Keratinocyte (primary cell): Measurements from ENCODE around the gene AFDN. TPM values are rescaled to one million over a fixed set of nuclear protein-coding genes. Genes with fewer than 3 reads are reported as not detected.

Source experiments
- DNase-seq: peaks from one replicate; pipeline ENCODE4 v3.0.0-alpha.2; 2011; ENCODE audit warnings: low read depth, missing footprints, low spot score
- FAIRE-seq: peaks from 2 replicates; lab custom pipeline; 2011; peaks lifted over from hg19 to GRCh38; lab: Jason Lieb, UNC
- H2AFZ ChIP-seq: 2 replicates; pipeline ENCODE4 v1.6.0; 2012; ENCODE audit warnings: low read length, control low read depth, inconsistent platforms; ENCODE audit not compliant: control insufficient read depth
- H3K27ac ChIP-seq: 2 replicates; pipeline ENCODE4 v1.5.1; 2011; ENCODE audit warnings: low read length; ENCODE audit not compliant: control insufficient read depth, insufficient read depth
- H3K27me3 ChIP-seq: 3 replicates; pipeline ENCODE4 v1.6.0; 2011; ENCODE audit warnings: low read length; ENCODE audit not compliant: control insufficient read depth, insufficient read depth; ENCODE audit errors: extremely low read depth
- H3K36me3 ChIP-seq, 2 experiments: 2 replicates in 1 of 2; 3 replicates in 1 of 2; pipeline ENCODE4 v1.5.1; 2011; ENCODE audit warnings: low read length in 2 of 2, mild to moderate bottlenecking in 1 of 2; ENCODE audit not compliant: control insufficient read depth in 2 of 2, insufficient read depth in 2 of 2; ENCODE audit errors: extremely low read depth in 1 of 2
- H3K4me1 ChIP-seq: 3 replicates; pipeline ENCODE4 v1.5.1; 2011; ENCODE audit warnings: low read length; ENCODE audit not compliant: control insufficient read depth, insufficient read depth; ENCODE audit errors: extremely low read depth
- H3K4me2 ChIP-seq: 3 replicates; pipeline ENCODE4 v1.6.0; 2011; ENCODE audit warnings: low read depth, low read length; ENCODE audit not compliant: control insufficient read depth, insufficient read depth; ENCODE audit errors: extremely low read depth
- H3K4me3 ChIP-seq, 3 experiments: fragments of 200-600 bp in 1 of 3; sonication (generic) in 1 of 3; 2 replicates in 2 of 3; 3 replicates in 1 of 3; pipeline ENCODE4 v1.5.1; 2011 to 2016; ENCODE audit warnings: low read length in 3 of 3, mild to moderate bottlenecking in 3 of 3, control low read depth in 2 of 3, inconsistent platforms in 1 of 3, low read depth in 1 of 3, mixed read lengths in 1 of 3, mixed run types in 1 of 3, moderate library complexity in 1 of 3; ENCODE audit not compliant: control insufficient read depth in 2 of 3, insufficient read depth in 2 of 3; ENCODE audit errors: extremely low read depth in 1 of 3
- H3K79me2 ChIP-seq: 2 replicates; pipeline ENCODE4 v1.6.0; 2012; ENCODE audit warnings: low read length; ENCODE audit not compliant: control insufficient read depth, insufficient read depth
- H3K9ac ChIP-seq: 3 replicates; pipeline ENCODE4 v1.6.0; 2011; ENCODE audit warnings: low read length; ENCODE audit not compliant: control insufficient read depth, insufficient read depth; ENCODE audit errors: extremely low read depth
- H3K9me1 ChIP-seq: 3 replicates; pipeline ENCODE4 v1.6.0; 2011; ENCODE audit warnings: low read length; ENCODE audit not compliant: control insufficient read depth, insufficient read depth; ENCODE audit errors: extremely low read depth
- H3K9me3 ChIP-seq: 2 replicates; pipeline ENCODE4 v1.5.1; 2012; ENCODE audit warnings: low read depth, low read length; ENCODE audit not compliant: control insufficient read depth
- H4K20me1 ChIP-seq: 3 replicates; pipeline ENCODE4 v1.6.0; 2011; ENCODE audit warnings: low read length; ENCODE audit not compliant: control insufficient read depth, insufficient read depth; ENCODE audit errors: extremely low read depth
- CTCF ChIP-seq, 3 experiments: IDR thresholded peaks in 1 of 3; conservative IDR thresholded peaks in 1 of 3; optimal IDR thresholded peaks in 1 of 3; 2 replicates in 2 of 3; 3 replicates in 1 of 3; pipeline versions ENCODE3 to v1.5.1; 2011; ENCODE audit warnings: low read length in 3 of 3, mild to moderate bottlenecking in 3 of 3, moderate library complexity in 2 of 3, control low read depth in 1 of 3, inconsistent platforms in 1 of 3; ENCODE audit not compliant: insufficient read depth in 2 of 3; ENCODE audit errors: extremely low read depth in 1 of 3
- EZH2 ChIP-seq: IDR thresholded peaks from one replicate; pipeline ENCODE4 v1.6.1; 2012; ENCODE audit warnings: inconsistent platforms, mild to moderate bottlenecking, low read length, moderate library complexity
- dilution Hi-C: fragments of 300-500 bp; cut with MboI; formaldehyde crosslinking; loops from one replicate; pipeline ENCODE4 v1.7.0; 2020; ENCODE audit warnings: low sequenced_read_pairs; ENCODE audit not compliant: extremely low pct_ligation_motif_present
- polyA plus RNA-seq, 5 experiments: library from polyadenylated mRNA; depleted of rRNA in 3 of 5; stranded (reverse) in 3 of 5; stranded (forward) in 1 of 5; unstranded in 1 of 5; fragments of >200 nt; gene quantifications; 1 replicate in 1 of 5; 2 replicates in 3 of 5; 3 replicates in 1 of 5; pipeline versions ENCODE4 v1.2.1 to v1.2.3, GENCODE V29; 2011 to 2012; ENCODE audit warnings: missing spikeins in 2 of 5, low read depth in 1 of 5, low replicate concordance in 1 of 5

The AFDN gene
- polyA plus RNA-seq, 1 donor (not counting 4 experiments of a cell fraction or from before 2014, with no cell fraction given) = 46.5 TPM

- no peaks in the 10 kb centered on the region for H3K27me3 ChIP-seq
- no peak for FAIRE-seq
- no peak for DNase-seq
- peaks cover 3% of the 10 kb centered on the region for H3K9me1 ChIP-seq
- peaks cover 98% of the 10 kb centered on the region for H3K79me2 ChIP-seq
- no peaks in the 10 kb centered on the region for H4K20me1 ChIP-seq
- H3K4me1 ChIP-seq = no peaks in the 10 kb centered on the region
- no peak overlapping the region for H3K9ac ChIP-seq
- H3K4me2 ChIP-seq = no peak overlapping the region
- H3K36me3 ChIP-seq = no peaks in the 10 kb centered on the region
- TF ChIP-seq CTCF (optimal IDR thresholded peaks at IDR 0.05 in 1 of 3, IDR thresholded peaks at IDR 0.05 in 1 of 3, conservative IDR thresholded peaks at IDR 0.05 in 1 of 3; ENCODE audit: extremely low read depth in 1 of 3, insufficient read depth in 2 of 3, low read length in 3 of 3) = no peak
- dilution Hi-C loops = no loop called here
- no peak overlapping the region for H3K27ac ChIP-seq
- no peak overlapping the region for H3K4me3 ChIP-seq
- H3K9me3 ChIP-seq = no peaks in the 10 kb centered on the region
- H2AFZ ChIP-seq = no peak overlapping the region
These were observed 16.3 kb downstream of the AFDN start for GRCh38 chr6:167843023-167843422.

GRCh38 chr6:167845856-167846255, 19.1 kb downstream of the AFDN start:
- H3K4me3 ChIP-seq = no peak overlapping the region
- H2AFZ ChIP-seq = no peak overlapping the region
- no peak overlapping the region for H3K9ac ChIP-seq
- dilution Hi-C loops = no loop called here
- TF ChIP-seq EZH2 = no peak
- TF ChIP-seq CTCF (optimal IDR thresholded peaks at IDR 0.05 in 1 of 3, IDR thresholded peaks at IDR 0.05 in 1 of 3, conservative IDR thresholded peaks at IDR 0.05 in 1 of 3; ENCODE audit: extremely low read depth in 1 of 3, insufficient read depth in 2 of 3, low read length in 3 of 3) = no peak
- DNase-seq = no peak
- H3K79me2 ChIP-seq = peaks cover 97% of the 10 kb centered on the region
- no peaks in the 10 kb centered on the region for H3K9me3 ChIP-seq
- H3K4me2 ChIP-seq = no peak overlapping the region
- peaks cover 3% of the 10 kb centered on the region for H3K9me1 ChIP-seq
- no peak overlapping the region for H3K27ac ChIP-seq
- H3K4me1 ChIP-seq = peaks cover 11% of the 10 kb centered on the region
- no peaks in the 10 kb centered on the region for H3K36me3 ChIP-seq
- no peaks in the 10 kb centered on the region for H4K20me1 ChIP-seq
- H3K27me3 ChIP-seq = no peaks in the 10 kb centered on the region
- FAIRE-seq = no peak
